ENCODE results near the gene PPP4C. TPM values are rescaled to one million over a fixed set of nuclear protein-coding genes. Genes with fewer than 3 reads are reported as not detected.

The PPP4C gene
- 201 and 205 TPM in 2 replicates for total RNA-seq

DNA sequence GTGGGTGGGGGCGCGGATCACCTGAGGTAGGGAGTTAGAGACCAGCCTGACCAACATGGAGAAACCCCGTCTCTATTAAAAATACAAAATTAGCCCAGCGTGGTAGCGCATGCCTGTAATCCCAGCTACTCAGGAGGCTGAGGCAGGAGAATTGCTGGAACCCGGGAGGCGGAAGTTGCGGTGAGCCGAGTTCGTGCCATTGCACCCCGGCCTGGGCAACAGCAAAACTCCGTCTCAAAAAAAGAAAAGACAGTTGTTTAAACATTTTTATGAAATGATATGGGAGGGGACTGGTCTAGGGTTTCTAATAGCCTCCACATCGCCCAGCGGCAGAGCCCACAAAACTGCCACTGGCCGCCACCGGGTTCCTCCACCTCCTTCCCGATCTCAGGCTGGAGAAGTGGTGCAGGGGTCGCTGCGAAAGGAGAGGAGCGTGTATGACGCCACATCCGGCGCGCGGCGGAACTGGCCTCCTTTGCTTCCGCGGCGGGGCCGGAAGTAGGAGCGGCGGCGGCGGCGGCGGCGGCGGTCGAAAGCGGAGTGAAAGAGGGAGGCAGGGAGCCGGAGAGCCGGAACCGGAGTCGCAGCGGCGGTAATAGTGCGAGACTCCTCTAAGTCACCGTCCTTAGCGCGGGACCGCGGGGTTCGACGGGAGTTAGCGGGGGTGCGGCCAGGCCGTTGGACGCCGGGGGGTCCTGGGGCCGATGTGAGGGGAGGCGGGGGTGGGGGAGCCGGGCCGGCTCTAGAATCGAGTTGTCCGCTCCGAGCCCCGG is at the start of gene PPP4C:
Gene PPP4C (plus strand): TSS at position 492 of the 773 bp plus-strand sequence. CDS start 384 bp downstream, outside the sequence.

DNA sequence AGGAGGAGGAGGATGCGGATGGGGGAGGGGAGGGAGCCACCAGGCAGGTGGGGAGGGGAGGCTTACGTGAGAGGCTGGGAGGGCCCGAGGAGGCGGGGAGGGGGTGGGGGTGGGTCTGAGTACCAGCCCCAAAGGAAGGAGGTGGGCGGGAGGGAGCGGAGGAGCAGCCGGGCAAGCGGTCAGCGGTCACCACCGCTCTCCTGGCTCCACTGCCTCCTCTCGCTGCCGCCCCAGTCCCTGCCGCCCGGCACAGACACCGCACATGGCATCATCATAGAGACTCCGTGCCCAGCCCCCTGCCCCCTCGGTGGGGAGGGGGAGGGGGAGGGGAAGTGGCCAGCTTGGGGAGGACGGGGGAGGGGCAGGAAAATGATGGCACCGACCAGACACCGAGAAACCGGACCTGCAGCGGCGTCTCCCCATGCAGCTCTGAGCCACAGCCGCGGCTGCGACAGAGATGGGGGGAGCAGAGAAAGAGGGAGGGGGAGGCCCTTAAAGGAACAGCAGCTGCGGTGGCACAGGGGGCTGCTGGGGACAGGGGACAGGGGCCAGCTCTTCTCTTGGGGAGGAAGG is 44.9 kb upstream of the PPP4C start, which contains the start of gene TLCD3B:
Gene TLCD3B (minus strand): TSS at position 431 of the 573 bp plus-strand sequence. CDS start 744 bp downstream, outside the sequence.

DNA sequence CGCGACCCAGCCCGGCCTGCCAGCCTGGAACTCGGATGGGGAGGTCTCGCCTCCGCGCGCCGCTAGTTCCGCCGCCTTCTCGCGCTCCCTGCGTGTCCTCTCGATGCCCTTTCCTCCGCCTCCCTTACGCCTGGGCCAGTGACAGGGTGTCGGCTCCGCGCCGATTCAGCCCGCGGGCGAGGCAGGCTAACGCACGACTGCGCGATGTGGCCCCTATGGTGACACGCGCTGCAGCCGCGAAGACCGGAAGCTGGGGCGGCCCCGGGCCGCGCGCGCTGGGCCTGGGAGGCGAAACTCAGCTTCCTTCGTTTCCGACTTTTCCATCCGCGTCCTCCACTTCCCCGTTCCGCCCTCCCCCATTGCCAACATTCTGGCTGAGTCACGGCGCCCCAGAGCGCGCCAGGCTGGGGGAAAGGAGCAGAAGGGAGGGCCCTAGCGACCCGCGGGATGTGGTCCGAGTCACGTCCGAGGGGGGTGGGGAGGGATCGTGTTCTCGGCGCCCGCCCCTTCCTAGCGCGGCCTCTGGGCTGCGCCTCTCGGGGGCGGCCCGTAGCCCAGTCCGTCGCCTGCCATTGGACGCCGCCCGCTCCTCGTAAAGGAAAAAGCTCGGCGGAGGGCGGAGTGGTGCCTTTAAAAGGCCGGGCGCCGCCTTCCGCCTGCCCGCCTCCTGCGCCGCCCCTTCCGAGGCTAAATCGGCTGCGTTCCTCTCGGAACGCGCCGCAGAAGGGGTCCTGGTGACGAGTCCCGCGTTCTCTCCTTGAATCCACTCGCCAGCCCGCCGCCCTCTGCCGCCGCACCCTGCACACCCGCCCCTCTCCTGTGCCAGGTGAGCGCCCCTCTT is 10.5 kb upstream of the PPP4C start, which contains the start of gene ALDOA:
Gene ALDOA (plus strand): TSS at position 659 of the 841 bp plus-strand sequence. CDS start 1,138 bp downstream, outside the sequence.

DNA sequence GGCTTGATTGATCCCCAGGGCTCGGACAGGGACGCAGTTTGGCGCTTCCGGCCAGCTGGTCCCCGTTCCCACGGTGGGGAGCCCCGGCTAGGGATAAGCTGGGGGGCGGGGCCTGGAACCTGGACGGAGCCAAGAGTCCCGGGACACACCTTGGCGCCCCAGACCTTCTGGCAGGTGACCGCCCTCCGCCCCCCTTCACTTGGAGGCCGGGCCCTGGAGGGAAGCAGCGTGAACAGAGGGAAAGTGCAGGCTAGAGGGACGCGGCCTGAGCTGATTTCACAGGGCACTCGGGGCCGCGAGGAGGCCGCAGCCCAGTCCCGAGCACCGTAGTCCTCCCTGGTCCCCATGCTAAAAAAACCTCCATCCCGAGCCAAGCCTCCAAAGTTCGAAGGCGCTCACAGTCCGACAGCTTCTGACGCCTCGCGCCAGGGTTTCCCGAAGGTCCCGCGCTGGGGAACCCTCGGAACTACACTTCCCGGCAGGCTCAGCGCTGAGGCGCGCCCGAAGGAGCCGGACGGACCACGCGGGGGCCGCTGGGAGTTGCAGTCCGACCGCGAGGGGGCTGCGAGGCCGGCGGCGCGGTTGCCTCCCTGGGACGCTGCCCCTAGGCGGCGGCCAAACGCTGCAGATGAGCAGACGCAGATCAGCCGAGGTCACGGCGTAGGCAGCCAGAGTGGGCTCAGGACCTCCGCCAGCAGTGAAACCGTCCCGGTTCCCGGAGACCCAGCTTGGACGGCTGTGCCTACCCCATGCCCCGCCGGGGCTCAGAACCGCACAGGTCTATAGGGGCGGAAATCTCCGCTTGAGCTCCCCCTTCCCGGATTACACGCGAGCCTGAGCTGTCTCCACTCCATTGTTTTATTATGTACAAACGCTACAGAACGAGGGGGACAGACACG is 15.9 kb downstream of the PPP4C start, which contains the start of gene TBX6:
Gene TBX6 (minus strand): TSS at position 451 of the 899 bp plus-strand sequence. CDS start 731 bp downstream, outside the sequence.

DNA sequence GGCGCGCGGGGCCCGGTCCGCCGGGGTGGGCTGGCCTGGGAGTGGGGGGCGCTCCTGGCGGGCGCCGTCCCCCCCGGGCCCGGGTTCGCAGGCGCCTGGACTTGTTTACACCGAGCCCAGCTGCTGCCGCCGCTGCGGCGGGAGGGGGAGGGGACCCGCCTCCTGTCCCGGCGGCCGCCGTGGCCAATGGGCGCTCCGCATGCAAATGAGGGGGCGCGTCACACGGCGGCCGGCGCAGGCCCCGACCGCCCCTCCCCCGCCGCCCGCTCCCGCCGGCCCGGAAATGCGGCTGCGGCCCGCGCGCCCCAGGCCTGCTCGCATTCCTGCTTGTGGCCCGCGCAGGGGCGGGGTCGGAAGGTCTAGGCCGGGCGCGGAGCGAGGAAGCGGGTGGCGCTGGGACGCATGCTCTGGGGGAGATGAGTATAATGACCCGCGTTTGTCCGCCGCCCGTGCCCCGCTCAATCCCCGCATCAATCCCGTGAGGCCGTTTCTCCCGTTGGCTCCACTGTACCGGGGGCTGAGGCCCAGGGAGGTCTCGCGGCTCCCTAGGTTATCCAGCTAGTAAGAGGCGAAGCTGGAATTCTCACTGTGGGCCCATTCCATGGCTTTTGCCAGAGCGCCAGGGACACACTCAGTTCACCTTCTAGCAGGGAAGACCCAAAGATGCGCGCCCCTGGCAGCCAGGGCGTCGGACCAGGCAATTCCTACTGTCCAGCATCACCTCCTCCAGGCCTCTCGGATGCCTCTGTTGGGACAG is 20.5 kb downstream of the PPP4C start, which contains the start of gene YPEL3:
Gene YPEL3 (minus strand): TSS at position 109 of the 757 bp plus-strand sequence. CDS start 731 bp downstream, outside the sequence.

DNA sequence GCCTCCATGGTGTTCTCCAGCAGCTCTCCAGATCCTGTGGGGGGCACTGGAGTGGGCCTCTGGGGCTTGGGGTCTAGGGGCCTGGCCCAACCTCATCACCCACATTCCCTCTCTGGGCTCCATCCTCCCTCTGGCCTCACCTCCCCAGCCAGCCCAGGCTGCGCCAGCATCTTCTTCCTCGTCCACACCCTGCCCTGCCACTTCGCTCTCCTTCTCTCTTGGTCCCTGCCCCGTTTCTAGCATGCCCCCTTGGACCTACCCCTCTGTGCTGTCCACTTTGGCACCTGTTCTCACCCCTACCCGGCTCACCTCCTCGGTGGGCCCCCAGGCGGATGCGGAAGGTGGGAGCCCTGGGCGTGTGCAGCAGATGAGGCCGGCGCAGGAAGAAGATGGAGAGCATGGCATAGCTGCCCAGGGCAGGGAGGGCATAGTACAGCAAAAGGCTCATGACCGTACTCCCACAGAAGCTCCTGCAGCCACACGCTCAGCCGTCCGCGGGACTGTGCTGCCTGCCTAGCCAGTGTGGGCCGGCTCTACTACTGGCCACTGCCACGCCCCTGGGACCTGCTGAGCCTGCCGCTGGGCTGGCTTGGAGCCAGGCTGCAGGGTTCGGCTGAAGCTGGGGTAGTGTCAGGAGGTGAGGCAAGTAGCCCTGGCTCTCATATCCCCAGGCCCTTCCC is 37.4 kb downstream of the PPP4C start, which contains the start of gene GDPD3:
Gene GDPD3 (minus strand): TSS at position 507 of the 680 bp plus-strand sequence. CDS start 59 bp downstream, at position 448.

Other genes starting within 250 kb of the PPP4C start
- 69.4 and 169 TPM in 2 replicates for gene CDIPT, start 212.8 kb upstream of the PPP4C start, total RNA-seq
- gene SEZ6L2, start 176.4 kb upstream of the PPP4C start, total RNA-seq, result 4.1 and 21.5 TPM in 2 replicates
- 6.5 and 7.7 TPM in 2 replicates for gene ASPHD1, start 175.5 kb upstream of the PPP4C start, total RNA-seq
- 9.9 and 12.5 TPM in 2 replicates for gene KCTD13, start 149.8 kb upstream of the PPP4C start, total RNA-seq
- gene TMEM219, start 113.9 kb upstream of the PPP4C start, total RNA-seq, result 76.5 and 105 TPM in 2 replicates
- 59.2 and 87.8 TPM in 2 replicates for gene TAOK2, start 102.1 kb upstream of the PPP4C start, total RNA-seq
- 5.8 and 11.8 TPM in 2 replicates for gene HIRIP3, start 80.4 kb upstream of the PPP4C start, total RNA-seq
- gene INO80E, start 79.8 kb upstream of the PPP4C start, total RNA-seq, result 19.7 and 26.9 TPM in 2 replicates
- gene DOC2A, start 65.0 kb upstream of the PPP4C start, total RNA-seq, result 1.2 TPM in 1 of 2 replicates, not detected in the other
- gene C16orf92, start 52.8 kb upstream of the PPP4C start, total RNA-seq, result not detected in 2 replicates
- not detected in 2 replicates for gene TLCD3B, start 44.7 kb upstream of the PPP4C start, total RNA-seq
- gene ALDOA, start 10.2 kb upstream of the PPP4C start, total RNA-seq, result 770 and 1,149 TPM in 2 replicates
- under 0.01 and 0.33 TPM in 2 replicates for gene TBX6, start 15.9 kb downstream of the PPP4C start, total RNA-seq
- gene YPEL3, start 20.2 kb downstream of the PPP4C start, total RNA-seq, result 9.9 and 25.8 TPM in 2 replicates
- 1.6 and 2.6 TPM in 2 replicates for gene GDPD3, start 37.5 kb downstream of the PPP4C start, total RNA-seq
- gene MAPK3, start 47.2 kb downstream of the PPP4C start, total RNA-seq, result 40.4 and 108 TPM in 2 replicates
- gene CORO1A, start 107.6 kb downstream of the PPP4C start, total RNA-seq, result 0.50 and 2.6 TPM in 2 replicates
- gene BOLA2B, start 117.7 kb downstream of the PPP4C start, total RNA-seq, result 14.9 and 139 TPM in 2 replicates
- gene SLX1A, start 117.9 kb downstream of the PPP4C start, total RNA-seq, result 35.9 and 55.4 TPM in 2 replicates
- 5.2 and 8.6 TPM in 2 replicates for gene SULT1A3, start 123.3 kb downstream of the PPP4C start, total RNA-seq
- 0.15 and 2.0 TPM in 2 replicates for gene NPIPB13, start 172.5 kb downstream of the PPP4C start, total RNA-seq

All from smooth muscle cell of trachea (primary cell).